Hypothalamus (tissue), 51 donors: ENCODE results near the gene BORCS5.
"Not testable (repeated sequence)": the region's sequence is repeated elsewhere in the genome, so short reads cannot be mapped to it uniquely, and the experiment has no call there.

ENCODE experiments used
- DNase-seq, 51 donors: peaks; one replicate each; lab custom pipeline; 2025; lab: John Stamatoyannopoulos, UW

BORCS5 gene

DNA sequence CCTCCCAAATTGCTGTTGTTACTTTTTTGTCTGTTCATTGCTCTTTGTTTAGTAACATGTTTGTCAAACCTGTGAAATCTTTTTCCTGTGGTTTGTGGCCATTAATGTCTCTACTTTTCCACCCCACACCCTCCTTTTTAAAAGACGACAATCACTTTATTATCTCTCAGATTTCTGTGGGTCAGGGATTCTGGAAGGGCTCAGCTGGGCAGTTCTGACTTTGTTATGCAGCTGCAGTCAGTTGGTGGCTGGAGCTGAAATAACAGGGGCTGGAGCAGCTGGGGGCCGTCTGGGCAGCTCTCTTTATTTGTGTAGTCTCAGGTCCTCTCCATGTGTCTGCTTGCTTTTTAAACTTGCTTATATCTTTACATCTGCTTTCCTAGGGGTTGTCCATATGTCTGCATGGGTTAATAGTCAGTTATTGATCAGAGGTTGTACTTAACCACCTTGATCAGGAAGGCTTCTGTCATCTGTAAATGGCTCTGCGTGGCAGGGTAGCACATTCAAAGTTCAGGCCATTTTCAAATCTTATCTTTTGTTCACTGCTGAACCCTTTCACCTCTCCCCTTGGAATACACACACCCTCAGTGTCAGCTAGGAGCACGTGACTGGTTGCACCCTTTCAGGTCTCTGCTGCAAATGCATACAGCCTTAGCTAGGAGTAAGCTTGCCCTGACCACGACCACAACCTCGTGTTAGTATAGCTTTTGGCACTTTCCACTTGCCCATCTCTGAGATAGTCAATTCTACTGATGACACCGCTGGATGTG is 27.9 kb downstream of the BORCS5 start:
- peak in 15 of 51 donors; percentile 7 to 55 (median 27) for DNase-seq

- DNase-seq = no peak
Observed at GRCh38 chr12:12387501-12387900, 30.6 kb downstream of the BORCS5 start.

DNA sequence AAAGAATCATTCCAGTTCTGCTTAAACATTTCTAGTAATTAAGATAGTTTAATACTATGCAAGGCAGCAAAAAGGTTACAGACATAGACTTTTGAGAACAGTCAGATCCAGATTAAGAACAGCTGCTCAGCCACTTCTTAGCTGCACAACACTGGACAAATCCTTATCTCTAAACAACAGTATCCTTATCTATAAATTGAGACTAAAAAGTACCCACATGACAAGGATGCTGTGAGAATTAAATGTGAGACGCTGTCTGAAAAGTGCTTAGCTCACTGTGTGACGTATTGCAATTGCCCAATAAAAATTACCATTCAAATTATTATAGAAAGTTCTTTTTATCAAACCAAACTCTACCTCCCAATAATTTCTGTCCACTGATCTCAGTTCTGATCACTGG is 35.5 kb downstream of the BORCS5 start:
- no peak for DNase-seq

- no peak for DNase-seq
Observed at GRCh38 chr12:12393171-12393570, 36.3 kb downstream of the BORCS5 start.

DNA sequence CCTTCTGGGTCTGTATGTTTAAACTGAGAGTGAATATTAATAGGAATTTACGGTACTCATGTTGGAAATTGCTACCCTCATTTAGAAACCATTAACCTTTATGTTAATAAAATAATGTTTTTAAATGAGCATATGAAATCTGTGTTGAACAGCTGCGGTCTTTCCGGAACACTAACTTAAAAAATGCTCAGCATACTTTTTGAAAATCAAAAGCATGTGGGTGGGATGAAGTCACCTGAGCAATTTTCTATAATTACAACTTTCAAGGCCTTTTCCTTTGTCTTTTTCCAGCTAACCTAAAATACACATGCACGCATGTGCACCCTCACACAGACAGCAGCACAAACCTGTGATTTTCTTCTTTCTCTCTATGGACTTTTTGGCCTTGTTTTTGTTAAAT is 39.8 kb downstream of the BORCS5 start:
- DNase-seq = peak in 1 of 51 donors; percentile 62

GRCh38 chr12:12397184-12397583 is 40.3 kb downstream of the BORCS5 start:
- DNase-seq = peak in 1 of 51 donors; percentile 62

DNA sequence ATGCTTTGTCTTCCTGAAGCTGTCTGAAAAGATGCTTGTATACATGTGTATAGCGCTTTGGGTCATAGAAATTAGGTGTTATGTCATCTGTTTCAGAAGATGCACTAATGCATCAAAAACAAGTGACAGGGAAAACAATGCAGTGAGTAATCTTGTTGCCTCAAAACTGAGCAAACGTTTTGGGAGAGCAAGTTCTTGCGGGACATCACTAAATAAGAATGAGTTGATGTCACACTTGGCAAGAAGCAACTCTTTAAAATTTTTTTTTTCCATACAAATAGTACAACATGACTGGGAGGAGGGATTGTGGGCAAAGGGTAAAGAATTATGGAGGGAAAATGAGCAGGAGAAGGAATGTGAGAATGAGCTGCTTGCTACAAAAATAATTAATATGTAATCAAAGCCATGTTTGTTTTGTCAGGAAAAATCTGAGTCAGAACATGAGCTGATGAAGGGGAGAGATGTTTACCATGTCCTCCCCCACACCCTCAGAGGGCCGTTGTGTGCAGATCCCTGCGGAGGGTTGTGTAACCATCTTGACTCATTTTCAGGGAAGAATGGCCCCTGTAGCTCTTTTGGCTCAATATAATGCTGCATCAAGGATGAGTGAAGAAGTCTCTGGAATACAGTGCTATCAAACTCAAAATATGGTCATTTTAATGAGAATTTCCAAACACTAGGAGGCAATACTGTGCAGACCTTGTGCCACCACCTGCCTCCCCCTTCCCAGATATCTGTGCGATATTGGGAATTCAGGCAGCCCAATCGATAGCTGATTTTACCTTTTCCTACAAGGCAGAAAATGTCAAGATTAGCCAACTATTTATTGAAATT is 41.4 kb downstream of the BORCS5 start:
- DNase-seq = peak in 4 of 51 donors; percentile 10 to 34 (median 14)

GRCh38 chr12:12399161-12399560 is 42.3 kb downstream of the BORCS5 start:
- DNase-seq = no peak

DNA sequence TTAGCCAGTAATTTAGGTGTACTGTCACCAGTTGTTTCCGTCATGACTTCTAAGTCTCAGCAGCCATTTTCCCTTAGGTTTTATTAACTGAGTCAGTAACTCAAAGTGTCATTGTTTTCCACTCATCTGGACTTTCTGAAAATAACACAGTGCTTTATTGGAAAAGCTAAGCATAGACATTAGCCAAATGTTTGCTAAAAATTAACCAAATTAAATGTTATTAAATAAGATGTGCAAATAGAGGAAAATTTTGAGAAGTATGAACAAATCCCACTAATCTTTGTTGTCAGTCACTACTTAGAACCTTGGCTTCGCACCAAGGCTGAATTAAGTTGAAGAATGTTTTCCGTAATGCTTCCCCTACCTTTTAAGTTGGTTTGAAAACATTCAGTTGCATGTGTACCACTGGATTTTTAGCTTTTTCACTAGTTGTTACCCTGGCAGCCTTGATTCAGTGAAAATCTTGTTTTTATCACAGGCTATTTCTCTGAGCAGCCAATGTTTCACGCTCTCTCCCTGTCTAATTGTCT is 43.0 kb downstream of the BORCS5 start:
- DNase-seq = no peak

DNA sequence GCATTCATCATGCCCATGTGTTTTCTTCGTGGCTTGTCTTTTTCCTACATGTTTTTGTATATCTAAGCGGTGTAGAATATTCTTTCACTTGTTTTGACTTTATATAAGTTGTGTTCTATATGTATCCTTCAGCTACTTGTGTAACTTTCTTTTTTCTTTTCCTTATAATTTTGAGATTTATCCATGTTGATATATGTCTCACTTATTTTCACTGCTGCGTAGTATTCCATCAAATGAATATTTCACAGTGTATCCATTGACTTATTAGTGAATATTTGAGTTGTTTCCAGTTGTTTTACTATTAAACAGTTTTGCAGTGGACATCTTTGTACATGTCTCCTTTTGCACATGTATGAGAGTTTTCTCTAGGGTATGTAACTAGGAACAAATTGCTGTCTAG is 43.9 kb downstream of the BORCS5 start:
- no peak for DNase-seq

GRCh38 chr12:12403264-12404248 is 46.7 kb downstream of the BORCS5 start:
- DNase-seq = no peak

DNA sequence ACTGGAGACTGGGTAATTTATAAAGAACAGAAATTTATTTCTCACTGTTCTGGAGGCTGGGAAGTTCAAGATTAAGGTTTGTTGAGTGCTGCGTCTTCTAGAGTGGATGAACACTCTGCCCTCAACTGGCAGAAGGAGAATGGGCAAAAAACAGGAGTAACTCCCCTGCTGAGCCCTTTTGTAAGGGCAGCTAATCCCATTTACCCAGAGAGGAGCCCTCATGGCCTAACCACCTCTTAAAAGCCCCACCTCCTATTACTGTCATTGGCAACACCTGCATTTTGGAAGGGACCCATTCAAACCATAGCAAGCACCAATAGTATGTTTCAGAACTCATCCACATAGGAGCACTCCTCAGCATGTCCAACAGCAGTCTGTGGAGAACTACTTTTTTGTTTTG is 47.4 kb downstream of the BORCS5 start:
- no peak for DNase-seq

GRCh38 chr12:12405882-12406281 is 49.0 kb downstream of the BORCS5 start:
- peak in 33 of 51 donors; percentile 7 to 61 (median 31) for DNase-seq

DNA sequence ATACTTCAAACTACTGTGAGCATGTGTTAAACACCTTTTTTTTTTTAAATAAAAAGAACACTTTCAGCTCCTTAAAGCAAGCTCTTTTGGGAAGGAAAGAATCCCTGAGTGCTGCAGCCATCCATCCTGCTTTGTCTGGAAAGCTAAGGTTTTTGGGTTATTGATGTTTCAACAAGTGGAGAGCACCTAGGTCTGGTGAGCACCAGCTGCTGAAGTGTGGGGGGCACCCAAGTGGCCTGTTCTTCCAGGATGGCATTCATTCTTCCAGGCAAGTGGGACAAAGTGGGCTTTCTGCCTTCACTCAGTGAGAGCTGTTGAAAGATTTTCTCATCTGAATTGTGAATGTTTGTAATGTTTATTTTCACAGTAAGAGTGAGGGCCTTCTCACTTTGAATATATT is 49.9 kb downstream of the BORCS5 start:
- DNase-seq = no peak

GRCh38 chr12:12408265-12408690 is 51.4 kb downstream of the BORCS5 start:
- DNase-seq = no peak

DNA sequence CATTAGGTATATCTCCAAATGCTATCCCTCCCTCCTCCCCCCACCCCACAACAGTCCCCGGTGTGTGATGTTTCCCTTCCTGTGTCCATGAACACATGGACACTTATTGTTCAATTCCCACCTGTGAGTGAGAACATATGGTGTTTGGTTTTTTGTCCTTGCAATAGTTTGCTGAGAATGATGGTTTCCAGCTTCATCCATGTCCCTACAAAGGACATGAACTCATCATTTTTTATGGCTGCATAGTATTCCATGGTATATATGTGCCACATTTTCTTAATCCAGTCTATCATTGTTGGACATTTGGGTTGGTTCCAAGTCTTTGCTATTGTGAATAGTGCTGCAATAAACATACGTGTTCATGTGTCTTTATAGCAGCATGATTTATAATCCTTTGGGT is 52.5 kb downstream of the BORCS5 start:
- not testable (repeated sequence) for DNase-seq

DNA sequence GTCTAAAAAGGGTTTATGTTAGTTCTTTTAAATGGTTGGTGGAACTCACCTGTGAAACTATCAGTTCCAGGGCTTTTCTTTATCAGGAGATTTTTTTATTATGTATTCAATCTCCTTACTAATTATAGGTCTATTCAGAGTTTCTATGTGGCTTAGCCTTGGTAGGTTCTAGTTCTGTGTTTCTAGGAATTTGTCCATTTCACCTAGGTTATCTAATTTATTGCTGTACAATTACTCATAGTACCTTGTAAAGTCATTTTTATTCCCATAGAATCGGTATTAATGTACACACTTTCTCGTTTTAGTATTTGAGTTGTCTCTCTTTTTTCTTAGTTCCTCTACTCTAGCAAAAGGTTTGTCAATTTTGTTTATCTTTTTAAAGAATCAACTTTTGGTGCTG is 59.0 kb downstream of the BORCS5 start:
- no peak for DNase-seq

- DNase-seq = not testable (repeated sequence)
Observed at GRCh38 chr12:12419165-12419564, 62.3 kb downstream of the BORCS5 start.

DNA sequence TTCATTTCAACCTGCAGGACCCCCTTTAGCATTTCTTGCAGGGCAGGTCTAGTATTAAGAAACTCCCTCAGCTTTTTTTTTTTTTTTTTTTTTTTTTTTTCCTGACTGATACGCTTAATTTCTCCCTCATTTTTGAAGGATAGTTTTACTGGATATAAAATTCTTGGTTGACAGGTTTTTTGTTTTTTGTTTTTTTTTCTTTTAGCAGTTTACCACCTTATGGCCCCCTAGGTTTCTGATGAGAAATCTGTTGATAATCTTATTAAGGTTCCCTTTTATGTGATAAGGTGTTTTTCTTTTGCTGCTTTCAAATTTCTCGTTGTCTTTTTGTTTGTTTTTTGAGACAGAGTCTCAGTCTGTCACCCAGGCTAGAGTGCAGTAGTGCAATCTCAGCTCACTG is 66.5 kb downstream of the BORCS5 start:
- DNase-seq = no peak

DNA sequence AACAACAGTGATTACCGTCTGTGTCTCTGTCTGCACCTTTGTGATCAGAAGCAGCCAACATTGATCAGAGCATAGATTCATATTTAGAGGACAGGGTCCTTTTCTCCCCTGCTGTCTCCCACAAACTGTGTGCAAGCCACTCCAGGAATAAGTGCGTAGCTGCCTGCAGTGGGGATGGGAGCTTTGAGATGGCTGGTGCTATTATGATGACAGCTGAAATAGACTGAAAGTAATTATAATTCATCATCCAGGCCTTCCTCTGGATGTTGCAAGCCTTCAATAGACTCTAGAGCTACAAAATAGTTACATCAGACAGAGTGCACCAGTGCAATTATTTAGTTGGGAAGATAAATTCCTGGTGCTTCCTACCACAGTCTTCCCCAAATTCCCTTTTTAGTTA is 68.1 kb downstream of the BORCS5 start:
- DNase-seq = no peak
